HG02798 (cell line): ENCODE data around the gene GPRIN1.
A peak's percentile ranks its signal among the peaks of the same experiment; 100 is the strongest.

Source experiments
- ATAC-seq: cut with Tn5 transposase; IDR thresholded peaks from one replicate; pipeline ENCODE4 v1.9.1; 2021; ENCODE audit warnings: mild to moderate bottlenecking; ENCODE audit not compliant: unreplicated experiment, poor library complexity

GPRIN1 gene

DNA sequence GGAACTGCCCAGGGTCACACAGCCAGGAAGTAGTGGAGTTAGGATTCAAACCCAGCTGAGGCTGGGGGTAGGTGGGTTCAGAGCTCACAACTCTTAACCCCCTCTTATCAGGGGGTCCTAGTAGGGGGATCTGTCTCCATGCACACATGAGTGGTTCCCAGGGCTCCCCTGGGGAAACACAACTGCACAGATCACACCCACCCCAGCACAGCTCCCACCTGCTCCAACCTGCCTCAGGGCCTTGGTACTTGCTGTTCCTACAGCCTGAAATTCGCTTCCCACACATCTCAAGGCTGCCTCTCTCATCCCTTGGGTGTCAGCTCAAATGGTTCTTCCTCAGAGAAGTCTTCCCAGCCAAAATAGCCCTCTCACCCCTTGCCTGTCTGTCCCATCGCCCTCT is 15.6 kb upstream of the GPRIN1 start:
- ATAC-seq: no peak

DNA sequence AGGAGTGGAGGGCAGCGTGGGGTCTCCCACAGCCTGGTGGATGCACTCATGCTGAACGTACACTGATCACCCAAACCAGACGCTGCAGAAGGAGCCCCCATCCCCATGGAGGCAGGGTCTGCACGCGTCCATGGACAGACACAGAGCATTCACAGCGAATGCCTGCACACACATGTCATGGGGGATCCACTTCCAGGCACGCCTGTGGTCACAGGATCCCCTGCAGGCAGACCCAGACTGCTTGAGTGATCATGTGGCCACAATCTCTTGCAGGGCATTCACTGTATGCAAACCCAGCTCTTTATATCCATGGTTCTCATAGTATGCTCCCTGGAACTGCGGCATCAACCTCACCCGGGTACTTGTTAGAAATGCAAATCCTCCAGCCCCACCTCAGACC is 15.0 kb upstream of the GPRIN1 start:
- no peak for ATAC-seq

DNA sequence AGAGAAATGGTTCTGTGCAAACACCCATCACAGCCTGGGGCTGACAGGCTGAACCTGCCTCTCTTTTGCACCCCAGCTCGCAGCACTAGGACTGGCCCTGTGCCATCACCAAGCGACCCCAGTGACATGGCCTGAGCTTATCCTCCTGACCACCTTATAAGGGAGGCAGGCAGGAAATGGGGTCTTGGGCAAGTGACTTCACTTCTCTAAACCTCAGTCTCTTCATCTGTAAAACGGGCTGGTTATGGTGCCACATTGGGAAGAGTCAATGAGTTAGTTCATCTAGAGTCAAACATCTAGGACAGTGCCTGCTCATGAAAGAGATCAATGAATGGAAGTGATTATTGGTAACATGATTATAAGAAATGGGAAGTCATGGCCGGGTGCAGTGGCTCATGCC is 14.2 kb upstream of the GPRIN1 start:
- ATAC-seq: no peak

DNA sequence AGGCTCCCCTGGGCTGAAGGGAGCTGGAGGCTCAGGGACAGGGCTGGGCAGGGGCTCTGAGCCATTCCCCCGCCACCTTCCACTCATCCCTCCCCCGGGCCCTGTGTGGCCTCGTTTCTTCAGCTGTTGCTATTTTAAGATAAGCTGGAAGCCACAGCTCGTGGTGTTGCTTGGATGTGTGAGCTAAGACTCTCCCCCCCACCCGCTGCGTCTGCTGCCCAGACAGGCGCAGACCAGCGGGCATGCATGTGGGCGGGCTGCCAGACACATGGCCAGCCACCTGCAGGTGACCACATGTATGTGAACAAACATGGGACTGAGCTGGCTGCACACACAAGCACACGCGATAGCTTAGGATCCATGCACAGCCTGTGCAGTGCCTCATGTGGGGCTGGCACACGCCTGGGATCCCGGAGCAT is 11.7 kb upstream of the GPRIN1 start:
- ATAC-seq: no peak

DNA sequence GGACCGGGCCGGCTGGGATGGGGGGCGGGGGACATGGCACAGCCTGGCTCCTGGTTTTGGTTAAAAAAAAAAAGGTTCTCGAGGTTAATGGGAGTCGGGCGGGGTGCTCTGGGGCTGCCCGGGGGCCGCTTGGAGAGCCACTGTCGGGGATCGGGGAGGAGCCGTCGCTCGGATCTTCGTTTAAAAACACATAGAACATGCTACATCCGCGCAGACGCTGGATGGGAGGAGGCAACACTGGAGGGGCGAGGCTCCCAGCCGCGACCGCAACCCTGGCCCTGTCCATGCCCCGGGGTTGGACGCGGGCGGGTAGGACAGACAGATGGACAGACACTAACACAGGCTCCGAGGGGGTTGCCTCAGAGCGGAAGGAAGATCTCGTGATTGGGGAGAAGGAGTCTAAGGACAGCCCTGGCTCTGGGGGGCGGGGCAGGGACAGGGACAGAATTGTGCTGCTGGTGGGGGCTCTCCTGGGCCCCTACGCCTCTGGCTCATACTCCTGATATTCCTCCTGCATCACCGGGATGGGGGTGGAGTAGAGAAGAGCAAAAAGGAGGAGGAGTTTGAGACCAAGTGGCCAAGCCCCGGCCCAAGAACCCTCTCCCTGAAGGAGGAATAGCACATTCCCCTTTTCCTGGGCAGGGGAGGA is 10.5 kb upstream of the GPRIN1 start:
- no peak for ATAC-seq

DNA sequence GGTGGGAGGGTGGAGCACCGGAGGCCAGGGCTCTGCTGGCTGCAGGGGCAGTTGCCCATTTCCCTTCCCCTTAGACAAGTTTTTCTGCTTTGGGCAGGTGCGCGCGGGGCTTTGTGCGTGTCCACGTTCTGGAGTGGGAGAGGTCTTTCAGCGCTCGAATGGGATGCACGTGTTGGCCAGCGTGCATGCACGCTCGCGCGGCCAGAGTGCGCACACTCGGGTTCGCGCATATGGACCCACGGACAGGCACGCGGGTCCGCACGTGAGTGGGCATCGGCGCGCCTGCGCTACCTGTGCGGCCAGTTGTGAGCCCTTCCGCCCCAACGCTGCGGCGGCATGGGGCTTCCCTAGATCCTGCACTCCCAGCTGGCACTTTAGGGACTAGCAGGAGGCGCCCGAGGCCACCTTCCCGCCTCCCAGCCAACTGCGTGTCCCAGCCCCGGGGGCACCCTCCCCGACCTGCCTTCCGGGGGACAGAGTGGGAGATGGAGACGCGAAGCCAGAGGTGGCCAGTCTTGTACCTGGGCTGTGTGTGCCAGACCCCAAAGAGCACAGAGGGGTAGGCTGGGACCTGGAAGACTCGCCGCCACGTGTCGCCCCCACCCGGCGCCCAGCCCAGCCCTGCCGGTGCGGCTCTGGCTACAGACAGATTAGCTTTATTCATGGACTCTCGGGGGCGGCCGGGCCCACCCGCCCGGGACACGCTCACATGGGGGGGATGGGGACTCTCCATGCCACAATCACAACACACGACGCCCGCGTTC is 9.8 kb upstream of the GPRIN1 start:
- no peak for ATAC-seq

DNA sequence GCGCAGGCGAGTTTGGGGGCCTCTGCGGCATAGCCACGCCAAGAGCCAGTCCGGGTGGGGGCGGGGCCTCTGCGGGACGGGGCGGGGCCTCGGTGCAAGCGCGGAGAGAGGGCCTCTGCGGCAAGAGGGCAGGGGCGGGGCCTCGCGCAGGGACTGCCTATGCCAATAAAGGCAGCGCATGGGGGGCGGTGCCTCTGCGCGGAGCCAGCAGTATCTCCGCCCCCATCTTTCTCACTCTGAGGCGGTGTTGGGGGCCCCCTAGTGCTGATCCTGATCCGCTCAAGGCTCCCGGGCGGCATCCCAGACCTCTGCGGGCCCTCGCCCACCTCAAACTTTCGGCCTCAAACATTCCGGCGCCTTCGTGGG is 9.2 kb upstream of the GPRIN1 start:
- ATAC-seq: peak; percentile 69

DNA sequence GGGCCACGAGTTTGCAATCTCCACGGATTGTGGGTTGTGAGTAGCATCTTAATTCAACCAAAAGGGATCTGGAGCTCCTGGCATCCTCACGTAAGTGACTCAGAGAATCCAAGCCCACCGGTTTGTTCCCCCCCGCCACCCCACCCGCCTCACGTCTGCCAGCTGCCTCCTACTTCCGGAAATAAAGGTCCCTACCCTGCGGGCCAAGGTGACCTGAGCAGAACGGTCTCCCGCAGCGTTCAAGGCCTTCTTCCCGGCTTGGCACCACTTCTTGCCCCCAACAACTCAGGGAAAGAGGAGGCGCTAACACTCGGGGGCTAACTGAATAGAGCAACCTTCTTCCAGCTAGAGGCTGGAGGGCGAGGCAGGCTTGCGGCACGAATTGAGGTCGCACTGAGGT is 8.8 kb upstream of the GPRIN1 start:
- ATAC-seq: no peak

DNA sequence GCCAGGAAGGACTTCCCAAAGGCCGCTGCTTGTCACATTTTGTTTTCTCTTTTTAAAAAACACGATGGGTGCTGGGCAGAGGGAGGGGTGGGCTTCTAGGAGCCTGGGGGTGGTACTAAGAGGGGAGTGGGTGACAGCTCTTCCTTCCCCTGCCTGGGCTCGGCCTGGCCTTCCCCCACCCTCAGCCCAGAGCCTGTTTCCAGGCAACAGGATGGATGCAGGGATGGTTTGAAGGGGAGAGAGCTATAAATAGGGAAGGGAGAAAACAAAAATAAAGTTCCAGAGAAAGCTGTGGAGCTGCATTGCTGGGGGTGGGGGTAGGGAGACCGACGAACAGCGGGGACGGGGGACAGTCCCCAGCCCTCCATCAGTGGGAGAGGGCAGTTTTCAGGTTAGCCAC is 6.6 kb upstream of the GPRIN1 start:
- no peak for ATAC-seq

DNA sequence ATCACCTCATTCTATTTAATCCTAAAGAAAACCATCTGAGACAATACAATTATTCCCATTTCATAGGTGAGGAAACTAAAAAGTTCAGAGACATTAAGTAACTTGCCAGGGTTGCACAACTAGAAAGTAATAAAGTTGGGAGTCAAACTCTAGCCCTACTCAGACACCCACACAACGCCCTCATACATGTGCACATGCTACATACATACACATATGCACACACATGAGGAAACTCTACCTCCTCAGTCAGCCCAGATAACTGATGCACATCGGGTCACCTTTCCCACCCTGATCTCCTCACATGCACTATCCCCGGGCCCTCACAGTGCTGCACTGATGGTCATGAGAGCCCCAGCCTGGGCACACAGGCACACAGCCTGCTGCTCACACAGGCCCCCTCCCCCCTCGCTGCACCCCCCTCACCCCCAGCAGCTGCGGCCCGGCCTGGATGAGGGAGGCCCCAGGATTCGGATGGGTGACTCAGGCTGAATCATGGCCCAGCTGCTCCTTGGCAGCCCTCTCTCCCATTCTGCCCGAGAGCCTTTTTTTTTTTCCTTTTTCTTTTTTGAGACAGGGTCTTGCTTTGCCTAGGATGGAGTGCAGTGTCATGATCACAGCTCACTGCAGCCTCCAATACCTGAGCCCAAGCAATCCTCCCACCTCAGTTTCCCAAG is 5.0 kb upstream of the GPRIN1 start:
- ATAC-seq: no peak

DNA sequence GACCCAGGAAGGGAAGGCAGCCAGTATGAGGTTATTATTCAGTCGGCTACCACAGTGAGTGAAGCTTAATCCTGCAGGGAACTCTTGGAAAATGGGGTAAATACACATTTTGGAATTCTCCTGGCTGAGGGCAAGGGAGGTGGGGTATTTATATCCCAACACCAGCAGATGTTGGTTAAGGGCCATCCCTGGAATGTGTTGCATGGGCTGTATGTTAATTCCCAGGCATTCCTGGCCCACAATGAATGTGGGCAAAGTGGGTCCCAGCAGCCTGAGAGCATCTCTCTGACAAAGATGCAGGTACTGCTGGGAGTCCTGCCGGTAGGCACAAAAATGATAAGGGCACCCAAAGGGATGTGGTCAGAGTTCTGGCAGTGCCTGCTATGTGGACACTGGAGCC is 2.9 kb upstream of the GPRIN1 start:
- ATAC-seq: no peak

DNA sequence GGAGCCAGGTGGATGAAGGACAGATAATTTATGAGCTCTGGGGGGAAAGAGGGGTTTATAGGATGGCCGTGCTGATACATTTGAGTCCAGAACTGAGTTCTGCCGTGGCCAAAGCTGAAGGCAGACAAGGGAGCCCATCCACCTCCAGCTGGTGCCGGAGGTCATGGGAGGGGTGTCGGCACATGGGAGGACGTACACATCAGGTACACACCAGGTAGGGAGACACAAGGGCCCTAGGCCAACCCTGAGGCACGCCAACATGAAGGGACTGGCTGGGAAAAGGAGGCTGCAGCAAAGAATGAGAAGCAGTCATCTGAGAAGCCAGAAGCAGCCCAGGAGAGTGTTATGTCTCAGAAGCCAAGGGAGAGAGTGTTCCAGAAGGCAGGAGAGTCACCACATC is 2.1 kb upstream of the GPRIN1 start:
- ATAC-seq: no peak

DNA sequence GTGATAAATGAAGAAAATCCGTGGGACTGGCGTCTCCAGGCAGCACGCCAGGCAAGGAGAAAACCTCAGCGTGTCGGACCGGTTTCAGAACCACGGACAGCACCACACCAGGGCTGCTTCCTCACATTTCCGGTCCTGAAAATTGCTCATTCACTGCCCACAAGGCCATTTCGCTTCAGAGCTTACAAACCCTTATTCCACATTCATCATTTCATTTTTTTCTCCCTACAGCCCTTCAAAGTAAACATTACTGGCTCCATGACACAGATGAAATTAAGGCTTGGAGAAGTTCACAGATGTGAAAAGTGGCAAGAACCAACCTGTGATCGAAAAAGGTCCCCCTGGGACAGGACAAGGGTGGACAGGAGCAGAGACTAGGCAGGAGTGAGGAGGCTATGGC is 1.5 kb upstream of the GPRIN1 start:
- ATAC-seq: no peak

DNA sequence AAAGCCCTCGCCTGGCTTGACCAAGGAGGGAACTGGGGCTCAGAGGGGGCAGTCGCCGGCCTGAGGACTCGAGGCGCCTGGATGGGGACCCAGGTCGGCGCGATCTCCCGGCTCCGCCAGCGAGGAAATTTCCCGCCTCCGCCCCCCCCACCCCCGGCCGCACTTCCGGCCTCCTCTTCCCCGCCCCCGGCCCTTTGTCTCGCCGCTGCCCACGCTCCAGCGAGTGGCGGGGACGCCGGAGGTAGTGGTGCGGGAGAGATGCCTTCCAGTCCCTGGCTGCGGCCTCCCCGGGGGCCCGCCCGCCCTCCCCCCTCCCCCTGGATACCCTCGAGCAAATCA is 448 bp upstream of the GPRIN1 start:
- ATAC-seq: no peak

DNA sequence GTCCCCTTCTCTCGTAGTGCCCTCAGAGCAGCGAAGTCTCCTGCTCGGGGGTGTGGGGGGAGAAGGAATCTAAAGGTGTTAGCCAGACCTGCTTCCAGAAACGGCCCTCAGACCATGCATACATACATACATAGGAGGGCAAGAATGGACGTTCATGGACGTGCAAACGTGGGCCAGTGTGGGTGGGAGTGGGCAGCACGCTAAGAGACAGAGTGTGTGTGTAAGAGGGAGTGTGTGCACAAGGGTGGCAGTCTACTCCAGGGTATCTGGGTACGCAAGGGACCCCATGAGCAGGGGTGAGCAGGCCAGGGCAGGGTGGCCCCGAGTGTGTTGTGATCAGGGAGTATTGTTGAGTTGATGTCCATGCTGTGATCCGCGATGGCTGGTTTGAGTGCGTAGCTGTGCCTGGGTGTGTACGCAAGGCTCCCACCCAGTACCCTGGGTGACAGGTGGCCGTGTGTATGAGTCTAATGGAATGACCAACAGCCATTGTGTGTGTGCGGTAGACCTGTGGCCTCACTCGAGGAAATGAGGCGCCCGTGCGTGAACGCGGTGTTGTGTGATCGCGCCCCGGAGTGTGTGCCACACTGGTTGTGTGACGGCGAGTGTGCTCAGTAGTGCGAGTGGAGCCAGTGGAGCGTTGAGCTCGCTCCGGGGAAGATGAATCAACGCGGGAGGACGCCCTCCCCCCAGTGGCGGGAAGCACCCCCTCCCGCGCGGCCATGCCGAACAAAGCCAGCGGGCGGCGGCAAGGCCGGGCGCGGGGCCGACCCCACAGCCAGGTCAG is 826 bp downstream of the GPRIN1 start:
- no peak for ATAC-seq

DNA sequence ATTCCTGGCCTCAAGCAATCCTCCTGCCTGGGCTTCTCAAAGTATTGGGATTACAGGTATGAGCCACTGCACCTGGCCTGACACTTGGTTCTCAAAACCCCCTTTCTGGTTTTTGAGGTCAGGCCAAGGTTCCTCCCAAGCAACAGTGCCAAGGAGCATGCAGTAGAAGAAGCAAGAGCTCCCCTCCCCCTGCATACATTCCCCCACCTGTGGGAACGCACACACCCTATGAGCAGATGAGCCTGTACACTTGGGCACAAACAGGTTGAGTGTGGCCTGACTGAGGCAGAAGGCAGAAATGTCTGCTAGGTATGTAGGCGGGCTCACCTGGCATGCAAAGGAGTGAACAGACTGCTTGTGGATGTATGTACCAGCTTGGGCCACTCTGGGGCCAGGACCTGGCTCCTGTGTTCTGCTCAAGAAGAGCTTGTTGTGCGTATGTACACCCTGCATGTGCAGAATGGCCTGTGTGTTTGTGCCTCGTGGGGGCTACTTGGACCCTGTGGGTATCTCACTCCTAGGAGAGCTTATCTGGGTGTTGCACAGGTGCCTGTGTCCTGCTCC is 1.7 kb downstream of the GPRIN1 start:
- ATAC-seq: no peak

DNA sequence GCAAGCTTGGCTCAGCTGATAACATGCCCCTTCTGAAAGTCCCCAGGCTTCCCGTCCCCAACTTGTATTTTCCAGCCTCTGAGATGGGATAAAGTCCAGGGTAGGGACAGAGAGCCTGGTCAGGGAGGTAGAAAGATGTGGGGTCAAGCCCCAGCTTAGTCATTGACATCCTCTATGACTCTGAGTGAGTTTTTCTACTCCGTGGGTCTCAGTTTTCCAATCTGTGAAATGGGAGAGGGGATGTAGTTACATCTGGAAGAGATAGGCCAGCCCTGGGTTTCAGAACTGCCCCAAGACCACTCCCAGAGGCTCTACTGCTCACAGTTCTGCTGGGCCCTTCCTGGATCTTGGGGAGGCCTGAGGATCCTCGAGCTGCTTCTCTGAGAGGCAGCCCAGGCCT is 3.1 kb downstream of the GPRIN1 start:
- no peak for ATAC-seq

DNA sequence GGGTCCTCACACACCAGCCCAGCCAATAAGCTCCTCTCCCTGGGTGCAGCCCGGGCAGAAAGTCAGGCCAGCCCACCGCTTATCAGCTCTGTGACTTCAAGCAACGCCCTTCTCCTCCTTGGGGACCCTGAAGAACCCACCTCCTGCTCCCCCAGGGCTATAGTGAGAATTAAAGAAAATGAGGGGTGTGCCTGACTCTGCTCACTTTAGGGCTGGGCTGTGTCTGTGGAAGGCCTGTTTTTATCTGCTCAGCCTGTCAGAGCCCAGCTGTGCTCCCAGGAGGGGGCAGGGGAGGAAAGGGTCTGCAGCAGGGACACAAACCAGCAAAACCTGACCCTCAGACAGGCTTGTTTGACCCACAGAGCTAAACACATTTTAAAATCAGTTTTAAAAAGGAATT is 3.9 kb downstream of the GPRIN1 start:
- no peak for ATAC-seq

DNA sequence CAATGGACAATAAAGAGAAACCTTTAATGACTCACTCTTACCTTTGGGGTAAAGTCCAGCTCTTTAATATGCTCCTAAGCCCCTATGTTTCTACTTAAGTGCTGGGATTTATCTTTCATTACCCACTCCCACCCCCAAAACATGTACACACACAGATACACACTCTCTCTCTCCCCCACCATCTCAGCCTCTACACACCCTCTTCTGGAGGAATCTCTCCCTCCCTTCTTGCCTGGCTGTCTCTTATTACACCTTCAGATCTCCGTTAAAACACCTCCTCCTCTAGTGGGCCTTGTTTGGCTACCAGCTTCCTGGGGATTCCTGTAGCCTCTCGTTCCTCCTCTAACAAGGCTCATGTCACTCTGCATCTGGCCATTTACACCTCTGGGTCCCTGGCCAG is 6.9 kb downstream of the GPRIN1 start:
- no peak for ATAC-seq

DNA sequence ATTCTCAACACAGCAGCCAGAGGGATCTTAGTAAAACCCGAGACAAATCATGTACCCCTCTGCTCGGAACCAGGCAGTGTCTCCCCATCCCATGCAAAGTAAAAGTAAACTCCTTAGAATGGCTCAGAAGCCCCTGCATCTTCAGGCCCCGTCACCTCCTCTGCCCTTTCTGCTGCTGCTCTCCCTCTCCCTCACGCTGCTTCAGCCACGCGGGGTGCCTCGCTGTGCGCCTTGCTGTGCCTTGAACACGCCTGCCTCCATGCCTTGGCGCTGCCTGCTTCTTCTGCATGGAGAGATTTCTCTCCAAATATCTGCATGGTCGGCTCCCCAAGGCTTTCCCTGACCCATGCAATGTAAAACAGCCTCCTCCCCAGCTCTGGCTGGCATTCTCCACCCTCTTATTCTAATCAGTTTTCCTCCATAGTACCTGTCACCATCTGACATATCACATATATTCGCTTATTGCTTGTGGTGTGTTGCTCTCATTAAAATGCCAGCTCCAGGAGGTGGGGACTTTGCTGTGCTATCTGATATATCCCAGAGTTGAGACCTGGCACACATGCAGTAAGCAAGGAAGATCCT is 8.0 kb downstream of the GPRIN1 start:
- no peak for ATAC-seq
